ENCODE measurements around the gene C1orf210. TPM values are rescaled to one million over a fixed set of nuclear protein-coding genes. Genes with fewer than 3 reads are reported as not detected.

The C1orf210 gene
- total and polyA plus RNA-seq, 12 donors = not detected

DNA sequence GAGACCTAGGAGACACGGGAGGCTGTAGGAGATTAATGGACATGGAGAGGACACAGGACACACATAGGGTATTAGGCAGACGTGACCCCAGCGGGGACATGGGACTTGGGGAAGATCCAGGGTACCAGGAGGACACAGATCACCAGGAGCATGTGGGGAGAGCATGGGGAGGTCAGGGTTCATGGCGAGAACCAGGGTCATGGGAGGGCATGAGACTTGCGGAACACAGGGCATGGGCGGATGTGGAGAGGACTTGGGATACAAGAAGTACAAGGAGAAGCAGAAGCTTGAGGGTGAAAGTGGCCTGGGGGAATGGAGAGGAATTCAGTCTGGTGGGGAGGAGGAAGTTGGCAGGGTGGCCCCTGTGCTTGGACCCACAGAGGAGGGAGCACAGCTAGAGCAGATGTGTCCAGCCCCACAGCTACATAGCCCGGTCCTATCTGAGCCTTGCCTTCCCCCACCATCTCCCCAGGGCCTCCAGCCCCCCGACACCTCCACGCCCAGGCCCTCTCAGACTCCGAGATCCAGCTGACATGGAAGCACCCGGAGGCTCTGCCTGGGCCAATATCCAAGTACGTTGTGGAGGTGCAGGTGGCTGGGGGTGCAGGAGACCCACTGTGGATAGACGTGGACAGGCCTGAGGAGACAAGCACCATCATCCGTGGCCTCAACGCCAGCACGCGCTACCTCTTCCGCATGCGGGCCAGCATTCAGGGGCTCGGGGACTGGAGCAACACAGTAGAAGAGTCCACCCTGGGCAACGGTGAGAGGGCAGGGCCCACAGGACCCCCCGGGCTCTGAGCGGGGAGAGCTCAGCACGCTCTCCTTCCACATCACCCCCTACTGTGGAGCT is 27.5 kb upstream of the C1orf210 start:
- Histone ChIP-seq H3K27ac (no peak overlapping the region), H3K9me3 (replicated peaks in 1 of 3) (no peaks in the 10 kb centered on the region), H3K36me3 (replicated peaks in 1 of 2) (no peaks in the 10 kb centered on the region), H3K27me3 (no peaks in the 10 kb centered on the region), H3K4me1 (replicated peaks in 1 of 2) (no peaks in the 10 kb centered on the region), H3K4me3 (no peak overlapping the region)
- 91 to 93% (median 92%) methylated on average over 7 to 24 of the region's 24 CpGs for WGBS, 4 donors
- intact Hi-C loops (cut with DNase I) = no loop called here
- DNase-seq = peak in 1 of 7 donors; percentile 13
- TF ChIP-seq, protein P1, sequence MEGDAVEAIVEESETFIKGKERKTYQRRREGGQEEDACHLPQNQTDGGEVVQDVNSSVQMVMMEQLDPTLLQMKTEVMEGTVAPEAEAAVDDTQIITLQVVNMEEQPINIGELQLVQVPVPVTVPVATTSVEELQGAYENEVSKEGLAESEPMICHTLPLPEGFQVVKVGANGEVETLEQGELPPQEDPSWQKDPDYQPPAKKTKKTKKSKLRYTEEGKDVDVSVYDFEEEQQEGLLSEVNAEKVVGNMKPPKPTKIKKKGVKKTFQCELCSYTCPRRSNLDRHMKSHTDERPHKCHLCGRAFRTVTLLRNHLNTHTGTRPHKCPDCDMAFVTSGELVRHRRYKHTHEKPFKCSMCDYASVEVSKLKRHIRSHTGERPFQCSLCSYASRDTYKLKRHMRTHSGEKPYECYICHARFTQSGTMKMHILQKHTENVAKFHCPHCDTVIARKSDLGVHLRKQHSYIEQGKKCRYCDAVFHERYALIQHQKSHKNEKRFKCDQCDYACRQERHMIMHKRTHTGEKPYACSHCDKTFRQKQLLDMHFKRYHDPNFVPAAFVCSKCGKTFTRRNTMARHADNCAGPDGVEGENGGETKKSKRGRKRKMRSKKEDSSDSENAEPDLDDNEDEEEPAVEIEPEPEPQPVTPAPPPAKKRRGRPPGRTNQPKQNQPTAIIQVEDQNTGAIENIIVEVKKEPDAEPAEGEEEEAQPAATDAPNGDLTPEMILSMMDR (IDR thresholded peaks at IDR 0.05) = no peak
- TF ChIP-seq POLR2A (IDR thresholded peaks at IDR 0.05) = no peak

DNA sequence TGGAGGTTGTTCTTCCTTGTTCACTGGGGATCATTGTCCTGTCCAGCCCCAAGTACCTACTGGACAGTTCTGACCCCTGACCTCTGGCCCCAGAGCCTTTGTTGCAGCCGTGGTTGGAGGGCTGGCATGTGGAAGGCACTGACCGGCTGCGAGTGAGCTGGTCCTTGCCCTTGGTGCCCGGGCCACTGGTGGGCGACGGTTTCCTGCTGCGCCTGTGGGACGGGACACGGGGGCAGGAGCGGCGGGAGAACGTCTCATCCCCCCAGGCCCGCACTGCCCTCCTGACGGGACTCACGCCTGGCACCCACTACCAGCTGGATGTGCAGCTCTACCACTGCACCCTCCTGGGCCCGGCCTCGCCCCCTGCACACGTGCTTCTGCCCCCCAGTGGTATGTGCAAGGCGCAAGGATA is 26.8 kb upstream of the C1orf210 start:
- no peak overlapping the region for H3K27ac ChIP-seq
- intact Hi-C loops (cut with DNase I) = no loop called here
- no peaks in the 10 kb centered on the region for H3K4me1 ChIP-seq (replicated peaks in 1 of 2)
- no peaks in the 10 kb centered on the region for H3K9me3 ChIP-seq (replicated peaks in 1 of 3)
- 79 to 91% (median 90%) methylated on average over 4 to 19 of the region's 19 CpGs for WGBS, 4 donors
- TF ChIP-seq, protein P1 (IDR thresholded peaks at IDR 0.05) = no peak
- TF ChIP-seq POLR2A (IDR thresholded peaks at IDR 0.05) = no peak
- no peak overlapping the region for H3K4me3 ChIP-seq
- DNase-seq = peak in 1 of 7 donors; percentile 7
- no peaks in the 10 kb centered on the region for H3K27me3 ChIP-seq
- H3K36me3 ChIP-seq (replicated peaks in 1 of 2) = no peaks in the 10 kb centered on the region

DNA sequence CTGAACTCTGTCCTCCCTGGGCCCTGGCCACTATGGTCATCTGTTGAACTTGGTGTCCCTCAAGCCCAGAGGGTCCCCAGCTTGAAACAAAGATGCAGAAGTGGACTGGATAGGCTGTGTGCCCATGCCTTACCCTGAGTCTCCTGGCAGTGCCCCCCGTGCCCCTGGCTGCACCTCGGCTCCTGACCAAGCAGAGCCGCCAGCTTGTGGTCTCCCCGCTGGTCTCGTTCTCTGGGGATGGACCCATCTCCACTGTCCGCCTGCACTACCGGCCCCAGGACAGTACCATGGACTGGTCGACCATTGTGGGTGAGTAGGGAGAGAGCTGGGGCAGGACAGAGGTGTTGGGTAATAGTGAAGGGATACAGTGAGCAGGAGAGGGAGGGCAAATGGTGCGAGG is 26.1 kb upstream of the C1orf210 start:
- no peak for TF ChIP-seq POLR2A (IDR thresholded peaks at IDR 0.05)
- TF ChIP-seq, protein P1 (IDR thresholded peaks at IDR 0.05) = no peak
- no peaks in the 10 kb centered on the region for H3K4me1 ChIP-seq (replicated peaks in 1 of 2)
- intact Hi-C loops (cut with DNase I) = no loop called here
- H3K9me3 ChIP-seq (replicated peaks in 1 of 3) = no peaks in the 10 kb centered on the region
- peak in 1 of 7 donors; percentile 3 for DNase-seq
- H3K36me3 ChIP-seq (replicated peaks in 1 of 2) = no peaks in the 10 kb centered on the region
- no peak overlapping the region for H3K27ac ChIP-seq
- H3K4me3 ChIP-seq = no peak overlapping the region
- 94 to 97% (median 96%) methylated on average over 6 to 9 of the region's 9 CpGs for WGBS, 4 donors
- no peaks in the 10 kb centered on the region for H3K27me3 ChIP-seq

DNA sequence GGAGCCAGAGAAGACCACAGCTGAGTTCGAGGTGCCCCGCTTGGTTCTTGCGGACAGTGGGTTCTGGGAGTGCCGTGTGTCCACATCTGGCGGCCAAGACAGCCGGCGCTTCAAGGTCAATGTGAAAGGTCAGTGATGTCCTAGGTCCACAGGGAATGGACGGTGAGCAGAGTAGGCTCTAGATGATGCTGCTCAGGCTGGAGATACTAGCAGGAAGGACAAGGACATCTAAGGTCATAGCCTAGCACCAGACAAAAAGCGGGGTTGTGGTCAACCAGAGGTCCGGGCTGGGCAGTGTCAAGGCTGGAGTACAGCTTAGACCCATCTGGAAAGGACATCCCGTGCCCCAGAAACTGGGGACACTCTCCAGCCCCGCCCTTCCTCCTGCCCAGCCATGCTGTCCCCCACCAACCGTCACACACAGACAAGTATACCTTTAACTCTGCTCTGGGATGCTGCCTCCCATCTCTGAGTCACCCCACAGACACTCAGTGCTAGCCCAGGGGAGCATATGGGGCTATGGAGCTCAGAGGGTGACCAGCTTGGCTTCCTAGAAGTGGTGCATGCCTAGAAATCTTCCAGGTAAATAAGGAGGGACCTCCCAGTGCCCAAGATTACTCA is 24.1 kb upstream of the C1orf210 start:
- intact Hi-C loops (cut with DNase I) = no loop called here
- Histone ChIP-seq H3K27me3 (no peaks in the 10 kb centered on the region), H3K27ac (no peak overlapping the region), H3K9me3 (replicated peaks in 1 of 3) (no peaks in the 10 kb centered on the region), H3K36me3 (replicated peaks in 1 of 2) (no peaks in the 10 kb centered on the region), H3K4me3 (no peak overlapping the region), H3K4me1 (replicated peaks in 1 of 2) (no peaks in the 10 kb centered on the region)
- TF ChIP-seq POLR2A (IDR thresholded peaks at IDR 0.05) = no peak
- TF ChIP-seq, protein P1 (IDR thresholded peaks at IDR 0.05) = no peak
- 81 to 93% (median 84%) methylated on average over 5 to 13 of the region's 13 CpGs for WGBS, 4 donors
- DNase-seq = peak in 1 of 7 donors; percentile 12

Data from adrenal gland (tissue), 12 donors.